PFSK-1 (cell line): Measurements from ENCODE around the gene TUFM.

Source experiments
- FOXP2 ChIP-seq: optimal IDR thresholded peaks from 2 replicates; pipeline ENCODE3; 2011; ENCODE audit warnings: borderline replicate concordance, control low read depth, inconsistent platforms; ENCODE audit not compliant: insufficient read depth; ENCODE audit errors: extremely low read length, extremely low read depth
- POLR2AphosphoS5 ChIP-seq: IDR thresholded peaks from 2 replicates; pipeline ENCODE4 v1.6.1; 2012; ENCODE audit warnings: low read depth, mild to moderate bottlenecking, control low read depth, low read length, moderate library complexity
- REST ChIP-seq, 2 experiments: IDR thresholded peaks; 2 replicates each; pipeline versions ENCODE4 v1.6.1 to v1.8.0; 2011 to 2012; ENCODE audit warnings: low read depth in 2 of 2, low read length in 2 of 2, control low read depth in 1 of 2, inconsistent platforms in 1 of 2, mild to moderate bottlenecking in 1 of 2, moderate library complexity in 1 of 2; ENCODE audit not compliant: insufficient read depth in 1 of 2
- SIN3A ChIP-seq: IDR thresholded peaks from 2 replicates; pipeline ENCODE4 v1.6.1; 2012; ENCODE audit warnings: mild to moderate bottlenecking, low read length, moderate library complexity, borderline replicate concordance; ENCODE audit not compliant: insufficient read depth
- TAF1 ChIP-seq: IDR thresholded peaks from 2 replicates; pipeline ENCODE4 v1.6.1; 2012; ENCODE audit warnings: low read length, control low read depth, borderline replicate concordance; ENCODE audit not compliant: insufficient read depth

- TF ChIP-seq FOXP2, result no peak
- no peak for TF ChIP-seq POLR2AphosphoS5
- no peak for TF ChIP-seq TAF1
- no peak for TF ChIP-seq SIN3A
- no peak for TF ChIP-seq REST (IDR thresholded peaks at IDR 0.05; ENCODE audit: insufficient read depth in 1 of 2, low read depth in 2 of 2, low read length in 2 of 2)
Observed at GRCh38 chr16:28836761-28837064, 9.4 kb downstream of the TUFM start.
